ENCODE measurements around the gene SLC2A5. TPM values are rescaled to one million over a fixed set of nuclear protein-coding genes. Genes with fewer than 3 reads are reported as not detected.

SLC2A5 gene
- total and polyA plus RNA-seq, 2 of the 4 experiments (the other 2 are of a cell fraction) = 0.03 to 0.18 TPM

GRCh38 chr1:9070486-9070885 is 1.1 kb upstream of the SLC2A5 start:
- Histone ChIP-seq H2AK9ac (replicated peaks; ENCODE audit: low read depth, low read length, poor library complexity) (no peak overlapping the region), H4K20me1 (ENCODE audit: insufficient read depth, low read length) (no peaks in the 10 kb centered on the region), H3K4me1 (ENCODE audit: control insufficient read depth, insufficient read depth, low read length) (peaks cover 9% of the 10 kb centered on the region), H3K27ac (ENCODE audit: insufficient read depth, low read length) (no peak overlapping the region), H3K27me3 (ENCODE audit: control insufficient read depth, insufficient read depth, low read length) (peaks cover 11% of the 10 kb centered on the region), H2BK5ac (ENCODE audit: low read depth, low read length, poor library complexity, severe bottlenecking) (no peak overlapping the region), H2AFZ (replicated peaks; ENCODE audit: low read length, poor library complexity) (no peak overlapping the region), H2BK15ac (ENCODE audit: low read depth, low read length) (no peak overlapping the region), H3K79me1 (ENCODE audit: low read depth in 1 of 2, low read length in 2 of 2) (no peaks in the 10 kb centered on the region), H3K9me1 (ENCODE audit: insufficient read depth, low read length) (no peaks in the 10 kb centered on the region), H3K23ac (ENCODE audit: low read depth, low read length) (no peak overlapping the region), H3K4me3 (ENCODE audit: insufficient read depth, low read depth, low read length) (no peak overlapping the region), H2BK120ac (ENCODE audit: low read depth, low read length) (no peak overlapping the region), H3K4ac (ENCODE audit: low read depth, low read length) (no peak overlapping the region), H2BK20ac (ENCODE audit: low read depth, low read length) (no peak overlapping the region), H3K18ac (ENCODE audit: low read depth, low read length) (no peak overlapping the region), H4K91ac (ENCODE audit: insufficient read depth, low read depth, low read length) (no peak overlapping the region), H3K56ac (ENCODE audit: extremely low read depth, insufficient read depth, low read length) (no peak overlapping the region), H3K9me3 (ENCODE audit: control insufficient read depth, insufficient read depth, low read length) (no peaks in the 10 kb centered on the region), H4K5ac (ENCODE audit: low read depth, low read length) (no peak overlapping the region), H3K14ac (replicated peaks; ENCODE audit: low read depth, low read length) (no peak overlapping the region), H3K9ac (ENCODE audit: low read depth, low read length) (no peak overlapping the region), H2AK5ac (ENCODE audit: low read depth, low read length) (no peak overlapping the region), H3K36me3 (ENCODE audit: control insufficient read depth, insufficient read depth, low read length) (no peaks in the 10 kb centered on the region), H4K8ac (ENCODE audit: low read depth in 2 of 2, low read length in 2 of 2) (no peak overlapping the region), H3K4me2 (ENCODE audit: low read depth, low read length) (no peak overlapping the region)
- BruUV-seq (replicated peaks) = no TSS peak
- in situ Hi-C loops (cut with MboI; ENCODE audit: low sequenced_read_pairs) = no loop called here
- no peak for ATAC-seq (ENCODE audit: low read depth)
- POLR2A ChIA-PET (ENCODE audit: unreplicated experiment) = no interaction called here
- dilution Hi-C loops (cut with HindIII; ENCODE audit: low sequenced_read_pairs, unreplicated experiment) = no loop called here
- whole genome bisulfite sequencing, 2 experiments (ENCODE audit: extremely low coverage in 2 of 2, insufficient read length in 1 of 2) = no CpG with 5 or more reads among the region's 7 CpGs
- intact Hi-C loops (cut with micrococcal nuclease) = no loop called here
- CTCF ChIA-PET = interaction anchor here (0.6 kb wide), 1 partner anchor 12 kb away, joined by 3 read pairs; no protein-coding TSS in a partner anchor
- DNase-seq = no peak
- TF ChIP-seq CHD1 (IDR thresholded peaks at IDR 0.05; ENCODE audit: low read depth, low read length) (no peak), USF2 (IDR thresholded peaks at IDR 0.05; ENCODE audit: low read depth, low read length) (no peak), BHLHE40 (IDR thresholded peaks at IDR 0.05; ENCODE audit: low read depth, low read length) (no peak), FOS (IDR thresholded peaks at IDR 0.05; ENCODE audit: low read depth, low read length) (no peak), CTCF (conservative IDR thresholded peaks at IDR 0.05; ENCODE audit: low read depth, low read length) (no peak), RAD21 (IDR thresholded peaks at IDR 0.05; ENCODE audit: low read length) (no peak), MXI1 (IDR thresholded peaks at IDR 0.05; ENCODE audit: borderline replicate concordance, low read depth, low read length) (no peak), MAZ (IDR thresholded peaks at IDR 0.05; ENCODE audit: borderline replicate concordance, low read depth, low read length) (no peak), RFX5 (IDR thresholded peaks at IDR 0.05; ENCODE audit: low read depth, low read length) (no peak), SMC3 (IDR thresholded peaks at IDR 0.05; ENCODE audit: low read depth, low read length) (no peak), RCOR1 (IDR thresholded peaks at IDR 0.05; ENCODE audit: insufficient replicate concordance, low read length) (no peak)
